HG03064 (cell line): Measurements from ENCODE around the gene OR8H1.

Experiments used
- ATAC-seq: cut with Tn5 transposase; IDR thresholded peaks from one replicate; pipeline ENCODE4 v1.9.1; 2021; ENCODE audit warnings: low read depth; ENCODE audit not compliant: unreplicated experiment

OR8H1 gene

GRCh38 chr11:56292154-56292553 is at the start of gene OR8H1:
Gene OR8H1 (minus strand): TSS chr11:56292254. CDS start chr11:56291062, 1,192 bp downstream.
- no peak for ATAC-seq

GRCh38 chr11:56340289-56340688 is 48.2 kb upstream of the OR8H1 start:
- ATAC-seq, result no peak

- ATAC-seq, result no peak
Observed at GRCh38 chr11:56333156-56333555, 41.1 kb upstream of the OR8H1 start.

- ATAC-seq, result no peak
Observed at GRCh38 chr11:56331861-56332491, 39.9 kb upstream of the OR8H1 start.

GRCh38 chr11:56314844-56315243 is 22.8 kb upstream of the OR8H1 start, which contains the start of gene OR8K3:
Gene OR8K3 (plus strand): TSS chr11:56315144. CDS start chr11:56318307, 3,163 bp downstream.
- ATAC-seq, result no peak

- no peak for ATAC-seq
Observed at GRCh38 chr11:56307836-56308235, 15.8 kb upstream of the OR8H1 start.

- no peak for ATAC-seq
Observed at GRCh38 chr11:56296898-56297297, 4.8 kb upstream of the OR8H1 start.

GRCh38 chr11:56273854-56274253 is 18.2 kb downstream of the OR8H1 start, which contains the start of gene OR5T1:
Gene OR5T1 (plus strand): TSS chr11:56274154. CDS start chr11:56275639, 1,485 bp downstream.
- no peak for ATAC-seq

- no peak for ATAC-seq
Observed at GRCh38 chr11:56271092-56271491, 21.0 kb downstream of the OR8H1 start.

GRCh38 chr11:56251954-56252353 is 40.1 kb downstream of the OR8H1 start, which contains the start of gene OR5T3:
Gene OR5T3 (plus strand): TSS chr11:56252254. CDS start chr11:56252254, 0 bp downstream.
- ATAC-seq, result no peak
